ENCODE results near the gene TPSG1.
"Not testable (repeated sequence)": the region's sequence is repeated elsewhere in the genome, so short reads cannot be mapped to it uniquely, and the experiment has no call there.

Gene TPSG1

GRCh38 chr16:1193143-1193824 is 31.8 kb downstream of the TPSG1 start:
- DNase-seq: no peak

- DNase-seq: no peak
These were observed 32.5 kb downstream of the TPSG1 start for GRCh38 chr16:1192384-1193073.

GRCh38 chr16:1190789-1191188 is 34.3 kb downstream of the TPSG1 start:
- not testable (repeated sequence) for DNase-seq

- no peak for DNase-seq
These were observed 35.6 kb downstream of the TPSG1 start for GRCh38 chr16:1189455-1189854.

GRCh38 chr16:1188432-1189189 is 36.5 kb downstream of the TPSG1 start:
- no peak for DNase-seq

- DNase-seq: not testable (repeated sequence)
These were observed 39.4 kb downstream of the TPSG1 start for GRCh38 chr16:1185460-1186207.

- no peak for DNase-seq
These were observed 40.1 kb downstream of the TPSG1 start for GRCh38 chr16:1184980-1185379.

- no peak for DNase-seq
These were observed 40.8 kb downstream of the TPSG1 start for GRCh38 chr16:1184156-1184868.

- peak; percentile 52 to 92 for DNase-seq
These were observed 41.8 kb downstream of the TPSG1 start for GRCh38 chr16:1182950-1183907.

- no peak for DNase-seq
These were observed 42.8 kb downstream of the TPSG1 start for GRCh38 chr16:1182316-1182671.

- no peak for DNase-seq
These were observed 43.4 kb downstream of the TPSG1 start for GRCh38 chr16:1181404-1182315.

GRCh38 chr16:1180549-1181403 is 44.3 kb downstream of the TPSG1 start:
- no peak for DNase-seq

- no peak for DNase-seq
These were observed 46.7 kb downstream of the TPSG1 start for GRCh38 chr16:1178295-1178910.

GRCh38 chr16:1177750-1178149 is 47.3 kb downstream of the TPSG1 start:
- DNase-seq: no peak

- DNase-seq: no peak
These were observed 48.0 kb downstream of the TPSG1 start for GRCh38 chr16:1177053-1177452.

- DNase-seq: no peak
These were observed 48.7 kb downstream of the TPSG1 start for GRCh38 chr16:1176280-1176897.

- DNase-seq: no peak
These were observed 49.3 kb downstream of the TPSG1 start for GRCh38 chr16:1175566-1176279.
